ENCODE results near the gene SRRM5. TPM values are rescaled to one million over a fixed set of nuclear protein-coding genes. Genes with fewer than 3 reads are reported as not detected.

SRRM5 gene
- total RNA-seq, 2 experiments from 2014 or later = 0.37 to 0.74 TPM

DNA sequence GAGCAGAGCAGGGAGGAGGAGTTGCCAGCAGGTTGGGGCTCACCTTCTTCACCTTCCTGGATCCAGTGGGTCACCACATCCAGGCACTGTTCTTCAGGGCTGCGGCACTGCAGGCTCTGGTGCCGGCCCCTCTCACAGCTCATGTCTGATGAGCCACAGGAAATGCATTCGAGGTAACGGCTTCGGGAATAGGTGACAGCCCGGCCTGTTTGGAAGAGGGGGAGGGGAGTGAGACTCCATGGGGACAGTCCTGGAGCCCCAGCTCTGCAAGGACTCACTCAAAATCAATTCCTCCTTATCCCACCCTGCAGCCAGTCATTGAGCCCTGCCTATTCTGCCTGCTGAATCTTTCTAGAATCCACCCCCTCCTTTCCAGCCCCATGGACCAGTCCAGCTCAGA is 44.5 kb downstream of the SRRM5 start:
- Mint-ChIP-seq H3K4me1 (no peaks in the 10 kb centered on the region), H3K9me3 (ENCODE audit: low read depth) (peaks cover 11% of the 10 kb centered on the region)
- no peak for ATAC-seq

DNA sequence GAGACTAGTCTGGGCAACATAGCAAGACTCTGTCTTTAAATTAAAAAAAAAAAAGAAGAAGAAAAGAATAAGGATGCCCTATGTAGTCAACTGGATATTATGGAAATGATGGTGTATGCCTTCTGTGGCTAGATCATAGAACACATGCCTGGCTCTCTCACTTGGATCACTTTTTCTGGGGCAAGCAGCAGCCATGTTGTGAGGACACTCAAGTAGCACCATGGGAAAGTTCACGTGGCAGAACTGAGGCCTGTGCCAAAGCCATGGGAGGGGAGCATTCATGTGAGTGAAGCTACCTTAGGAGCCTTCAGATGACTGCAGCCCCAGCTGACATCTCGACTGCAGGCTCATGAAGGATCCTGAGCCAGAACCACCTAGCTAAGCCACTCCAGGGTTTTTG is 46.1 kb downstream of the SRRM5 start:
- DNase-seq (no peak), ATAC-seq (no peak)
- H3K4me1 Mint-ChIP-seq = no peaks in the 10 kb centered on the region
- intact Hi-C loops (cut with DNase I, micrococcal nuclease) = no loop called here
- no peak overlapping the region for H3K27ac Mint-ChIP-seq
- H3K27me3 Mint-ChIP-seq = no peaks in the 10 kb centered on the region
- H3K9me3 Mint-ChIP-seq (ENCODE audit: low read depth) = peaks cover 11% of the 10 kb centered on the region
- ChIA-PET CTCF (no interaction called here), POLR2A (no interaction called here)
- peaks cover 35% of the 10 kb centered on the region for H3K36me3 Mint-ChIP-seq (ENCODE audit: low read depth)
- H3K4me3 Mint-ChIP-seq = no peak overlapping the region

More for the DNA sequence above, 44.5 kb downstream of the SRRM5 start:
- Mint-ChIP-seq H3K27me3 (no peaks in the 10 kb centered on the region), H3K4me3 (no peak overlapping the region), H3K27ac (no peak overlapping the region), H3K36me3 (ENCODE audit: low read depth) (peaks cover 36% of the 10 kb centered on the region)
- POLR2A ChIA-PET = no interaction called here
- CTCF ChIA-PET = no interaction called here
- DNase-seq = no peak
- intact Hi-C loops (cut with DNase I, micrococcal nuclease) = no loop called here

DNA sequence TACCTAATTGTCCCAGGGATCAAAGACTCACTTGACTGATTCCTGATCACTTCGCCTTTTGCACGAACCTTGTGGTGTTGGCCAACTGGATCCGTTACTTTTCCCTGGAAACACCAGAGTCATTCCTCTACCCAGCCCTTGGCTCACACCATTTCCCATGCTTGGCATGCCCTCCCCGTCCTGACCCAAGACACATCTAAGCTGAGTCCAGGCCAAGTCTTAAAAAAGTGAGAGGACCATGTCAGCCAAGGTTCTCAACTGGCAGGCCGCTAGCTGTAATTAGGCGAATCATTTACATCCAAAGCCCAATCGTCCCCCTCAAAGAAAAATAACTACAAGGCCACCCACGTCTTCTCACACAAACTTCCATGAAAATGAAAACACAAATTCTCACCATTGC is 46.6 kb downstream of the SRRM5 start:
- ChIA-PET CTCF (no interaction called here), POLR2A (no interaction called here)
- Mint-ChIP-seq H3K36me3 (ENCODE audit: low read depth) (peaks cover 35% of the 10 kb centered on the region), H3K27ac (no peak overlapping the region), H3K4me1 (no peaks in the 10 kb centered on the region), H3K27me3 (no peaks in the 10 kb centered on the region), H3K4me3 (no peak overlapping the region), H3K9me3 (ENCODE audit: low read depth) (peaks cover 11% of the 10 kb centered on the region)
- no peak for DNase-seq
- no peak for ATAC-seq
- intact Hi-C loops (cut with DNase I, micrococcal nuclease) = no loop called here

DNA sequence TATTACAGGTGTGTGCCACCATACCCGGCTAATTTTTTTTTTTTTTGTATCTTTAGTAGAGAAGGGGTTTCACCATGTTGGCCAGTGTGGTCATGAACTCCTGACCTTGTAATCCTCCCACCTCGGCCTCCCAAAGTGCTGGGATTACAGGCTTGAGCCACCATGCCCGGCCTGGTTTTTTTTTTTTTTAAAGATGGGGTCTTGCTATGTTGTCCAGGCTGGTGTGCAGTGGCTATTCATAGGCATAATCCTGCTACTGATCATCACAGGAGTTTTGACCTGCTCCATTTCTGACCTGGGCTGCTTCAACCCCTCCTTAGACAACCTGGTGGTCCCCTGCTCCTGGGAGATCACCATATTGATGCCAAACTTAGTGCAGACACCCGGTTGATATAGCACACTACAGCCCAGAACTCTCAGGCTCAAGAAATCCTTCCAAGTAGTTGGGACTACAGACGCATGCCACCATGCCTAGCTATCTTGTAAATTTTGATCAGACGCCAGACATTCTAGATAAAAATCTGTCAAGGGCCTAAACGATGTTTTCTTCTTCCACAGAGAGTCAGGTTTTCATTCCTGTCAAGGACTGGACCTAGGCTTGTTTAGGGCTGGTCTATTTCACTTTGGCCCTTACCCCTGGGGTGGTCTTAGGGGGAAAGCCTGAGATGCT is 48.5 kb downstream of the SRRM5 start:
- H3K9me3 Mint-ChIP-seq (ENCODE audit: low read depth) = peaks cover 11% of the 10 kb centered on the region
- ATAC-seq = no peak
- intact Hi-C loops (cut with DNase I, micrococcal nuclease) = no loop called here
- no peaks in the 10 kb centered on the region for H3K27me3 Mint-ChIP-seq
- no peak overlapping the region for H3K27ac Mint-ChIP-seq
- POLR2A ChIA-PET = no interaction called here
- CTCF ChIA-PET = interaction anchor here (0.9 kb wide), 1 partner anchor 141 kb away, joined by 4 read pairs; no protein-coding TSS in a partner anchor
- DNase-seq = no peak
- peaks cover 15% of the 10 kb centered on the region for H3K4me1 Mint-ChIP-seq
- H3K4me3 Mint-ChIP-seq = no peak overlapping the region
- H3K36me3 Mint-ChIP-seq (ENCODE audit: low read depth) = peaks cover 39% of the 10 kb centered on the region

DNA sequence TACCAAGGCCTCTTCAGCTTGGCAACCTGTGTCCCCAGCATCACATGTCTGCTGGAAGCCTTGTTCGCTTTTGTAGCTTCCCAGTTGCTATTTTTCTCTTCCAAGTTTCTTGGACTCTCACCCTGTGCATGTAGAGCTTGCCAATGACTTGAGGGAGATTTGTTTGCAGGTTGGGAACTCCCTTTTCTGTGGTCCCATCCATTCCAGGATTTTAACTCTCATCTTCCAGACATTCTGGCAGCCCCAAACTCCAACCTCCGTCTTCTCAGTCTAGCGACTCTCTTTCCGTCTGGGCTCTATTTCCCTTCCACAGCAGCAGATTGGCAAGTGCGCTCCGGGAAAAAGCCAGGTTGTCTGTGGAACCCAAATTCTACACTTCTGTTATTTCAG is 49.1 kb downstream of the SRRM5 start:
- H3K27me3 Mint-ChIP-seq = no peaks in the 10 kb centered on the region
- H3K27ac Mint-ChIP-seq = no peak overlapping the region
- DNase-seq (no peak), ATAC-seq (no peak)
- ChIA-PET POLR2A (no interaction called here), CTCF (interaction anchor here (0.9 kb wide), 1 partner anchor 142 kb away, joined by 4 read pairs; no protein-coding TSS in a partner anchor)
- intact Hi-C loops (cut with DNase I, micrococcal nuclease) = no loop called here
- peaks cover 15% of the 10 kb centered on the region for H3K4me1 Mint-ChIP-seq
- H3K36me3 Mint-ChIP-seq (ENCODE audit: low read depth) = peaks cover 34% of the 10 kb centered on the region
- H3K9me3 Mint-ChIP-seq (ENCODE audit: low read depth) = peaks cover 11% of the 10 kb centered on the region
- no peak overlapping the region for H3K4me3 Mint-ChIP-seq

DNA sequence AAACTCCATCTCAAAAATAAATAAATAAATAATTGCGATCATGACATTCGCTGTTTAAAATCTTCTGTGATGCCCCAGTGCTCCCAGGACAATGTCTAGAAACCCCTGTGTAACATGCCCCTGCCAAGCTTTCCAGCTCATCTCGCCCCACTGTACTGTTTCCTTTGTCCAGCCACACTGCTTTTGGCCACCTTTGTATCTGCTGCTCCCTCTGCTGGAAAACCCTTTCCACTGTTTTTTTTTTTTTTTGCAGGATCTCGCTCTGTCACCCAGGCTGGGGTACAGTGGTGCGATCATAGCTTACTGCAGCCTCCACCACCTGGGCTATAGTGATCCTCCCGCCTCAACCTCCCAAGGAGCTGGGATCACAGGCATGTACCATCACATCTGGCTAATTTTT is 50.6 kb downstream of the SRRM5 start:
- ATAC-seq (no peak), DNase-seq (no peak)
- ChIA-PET POLR2A (interaction anchor here (0.6 kb wide), 1 partner anchor 47 kb away, joined by 4 read pairs; no protein-coding TSS in a partner anchor), CTCF (interaction anchor here (0.5 to 1.0 kb wide), 3 partner anchors 47 to 142 kb away, joined by 3 to 5 read pairs (median 3); no protein-coding TSS in a partner anchor)
- Mint-ChIP-seq H3K4me3 (no peak overlapping the region), H3K27me3 (no peaks in the 10 kb centered on the region), H3K9me3 (ENCODE audit: low read depth) (peaks cover 11% of the 10 kb centered on the region), H3K36me3 (ENCODE audit: low read depth) (peaks cover 33% of the 10 kb centered on the region), H3K27ac (no peak overlapping the region), H3K4me1 (peaks cover 19% of the 10 kb centered on the region)
- intact Hi-C loops (cut with DNase I, micrococcal nuclease) = no loop called here

DNA sequence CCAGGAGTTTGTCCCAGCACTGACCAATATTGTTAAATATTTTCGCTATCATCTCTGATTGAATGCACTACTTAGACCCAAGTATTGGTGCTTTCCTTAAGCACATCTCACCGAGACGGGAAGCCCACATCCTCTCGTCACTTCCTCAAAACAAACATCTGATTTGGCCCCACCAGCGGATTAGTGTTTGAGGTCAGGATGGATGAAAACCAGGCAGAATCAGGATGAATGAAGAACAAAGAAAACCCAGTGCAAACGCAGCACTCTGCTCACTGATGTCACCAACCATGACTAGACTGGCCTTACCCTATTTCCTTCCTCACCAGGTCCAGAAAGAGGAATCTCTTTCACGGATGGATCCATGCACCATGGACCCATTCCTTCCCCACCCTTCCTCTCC is 52.1 kb downstream of the SRRM5 start:
- ATAC-seq = no peak
- intact Hi-C loops (cut with DNase I, micrococcal nuclease) = no loop called here
- peaks cover 33% of the 10 kb centered on the region for H3K36me3 Mint-ChIP-seq (ENCODE audit: low read depth)
- H3K27me3 Mint-ChIP-seq = no peaks in the 10 kb centered on the region
- H3K4me1 Mint-ChIP-seq = peaks cover 33% of the 10 kb centered on the region
- H3K9me3 Mint-ChIP-seq (ENCODE audit: low read depth) = peaks cover 5% of the 10 kb centered on the region
- DNase-seq = peak; percentile 45
- no peak overlapping the region for H3K4me3 Mint-ChIP-seq
- ChIA-PET POLR2A (no interaction called here), CTCF (interaction anchor here (0.6 kb wide), 1 partner anchor 146 kb away, joined by 3 read pairs; no protein-coding TSS in a partner anchor)
- peak overlapping the region; percentile 45 for H3K27ac Mint-ChIP-seq

Other genes starting within 250 kb of the SRRM5 start
- gene TEX101, start 197.2 kb upstream of the SRRM5 start, total RNA-seq = not detected
- gene LYPD3, start 146.5 kb upstream of the SRRM5 start, total RNA-seq = 1 to 10 TPM; 2.1 to 3.1 TPM
- gene PHLDB3, start 107.3 kb upstream of the SRRM5 start, total RNA-seq = 10 to 100 TPM; 14.7 to 17.8 TPM
- gene ETHE1, start 84.9 kb upstream of the SRRM5 start, total RNA-seq = 10 to 100 TPM; 68.7 to 78.8 TPM
- 1 to 10 TPM; 3.4 to 4.3 TPM for gene ZNF575, start 78.9 kb upstream of the SRRM5 start, total RNA-seq
- gene XRCC1, start 36.6 kb upstream of the SRRM5 start, total RNA-seq = 10 to 100 TPM; 31.6 to 40.0 TPM
- gene PINLYP, start 36.3 kb upstream of the SRRM5 start, total RNA-seq = 1 to 10 TPM; 3.5 to 3.6 TPM
- 10 to 100 TPM; 11.1 to 16.4 TPM for gene IRGQ, start 16.0 kb upstream of the SRRM5 start, total RNA-seq
- gene ZNF576, start 15.5 kb upstream of the SRRM5 start, total RNA-seq = 10 to 100 TPM; 11.6 to 14.3 TPM
- gene ZNF428, start 7.5 kb downstream of the SRRM5 start, total RNA-seq = 10 to 100 TPM in 1 of 2 experiments, 1 to 10 TPM in 1; 9.0 to 10.1 TPM
- gene CADM4, start 27.8 kb downstream of the SRRM5 start, total RNA-seq = under 1 TPM; 0.53 to 0.61 TPM
- 10 to 100 TPM; 15.6 to 17.7 TPM for gene PLAUR, start 58.1 kb downstream of the SRRM5 start, total RNA-seq
- not detected for gene IRGC, start 104.0 kb downstream of the SRRM5 start, total RNA-seq
- 10 to 100 TPM; 64.4 to 65.2 TPM for gene SMG9, start 142.9 kb downstream of the SRRM5 start, total RNA-seq
- gene KCNN4, start 168.9 kb downstream of the SRRM5 start, total RNA-seq = 100 to 1,000 TPM; 103 to 110 TPM
- 1 to 10 TPM in 1 of 2 experiments, under 1 TPM in 1; 0.86 to 1.2 TPM for gene LYPD5, start 190.4 kb downstream of the SRRM5 start, total RNA-seq
- 1 to 10 TPM; 5.4 to 6.8 TPM for gene ZNF283, start 215.2 kb downstream of the SRRM5 start, total RNA-seq